Measurements from ENCODE around the gene PITRM1.

The PITRM1 gene

DNA sequence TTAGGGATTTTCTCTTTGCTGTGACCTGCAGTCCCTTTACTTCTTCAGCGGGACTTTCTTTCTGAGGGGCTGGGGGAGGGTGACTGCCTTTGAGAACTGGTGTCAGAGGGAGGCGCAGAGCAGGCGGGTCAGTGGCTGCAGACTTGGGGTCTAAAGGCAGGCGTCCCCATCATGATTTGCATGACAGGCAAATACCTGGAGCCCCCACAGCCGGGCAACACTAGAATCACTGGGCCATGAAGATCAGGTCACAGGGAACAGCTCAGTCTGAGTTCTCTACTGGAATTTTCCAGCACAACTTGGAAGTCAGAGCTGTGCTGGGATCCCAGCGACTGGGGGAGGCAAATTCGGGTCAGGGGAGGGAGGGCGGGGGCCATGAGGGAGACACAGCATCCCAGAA lies 29.2 kb upstream of the PITRM1 start:
- H3K27me3 Mint-ChIP-seq (ENCODE audit: low read depth, poor library complexity) = peaks cover 13% of the 10 kb centered on the region
- DNase-seq = peak; percentile 29
- no peaks in the 10 kb centered on the region for H3K36me3 Mint-ChIP-seq (ENCODE audit: low read depth)
- H3K27ac Mint-ChIP-seq = peak overlapping the region; percentile 60
- peak overlapping the region; percentile 5 for H3K4me3 Mint-ChIP-seq
- H3K9me3 Mint-ChIP-seq = no peaks in the 10 kb centered on the region
- peaks cover 77% of the 10 kb centered on the region for H3K4me1 Mint-ChIP-seq
- TF ChIP-seq, protein P1, sequence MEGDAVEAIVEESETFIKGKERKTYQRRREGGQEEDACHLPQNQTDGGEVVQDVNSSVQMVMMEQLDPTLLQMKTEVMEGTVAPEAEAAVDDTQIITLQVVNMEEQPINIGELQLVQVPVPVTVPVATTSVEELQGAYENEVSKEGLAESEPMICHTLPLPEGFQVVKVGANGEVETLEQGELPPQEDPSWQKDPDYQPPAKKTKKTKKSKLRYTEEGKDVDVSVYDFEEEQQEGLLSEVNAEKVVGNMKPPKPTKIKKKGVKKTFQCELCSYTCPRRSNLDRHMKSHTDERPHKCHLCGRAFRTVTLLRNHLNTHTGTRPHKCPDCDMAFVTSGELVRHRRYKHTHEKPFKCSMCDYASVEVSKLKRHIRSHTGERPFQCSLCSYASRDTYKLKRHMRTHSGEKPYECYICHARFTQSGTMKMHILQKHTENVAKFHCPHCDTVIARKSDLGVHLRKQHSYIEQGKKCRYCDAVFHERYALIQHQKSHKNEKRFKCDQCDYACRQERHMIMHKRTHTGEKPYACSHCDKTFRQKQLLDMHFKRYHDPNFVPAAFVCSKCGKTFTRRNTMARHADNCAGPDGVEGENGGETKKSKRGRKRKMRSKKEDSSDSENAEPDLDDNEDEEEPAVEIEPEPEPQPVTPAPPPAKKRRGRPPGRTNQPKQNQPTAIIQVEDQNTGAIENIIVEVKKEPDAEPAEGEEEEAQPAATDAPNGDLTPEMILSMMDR (IDR thresholded peaks at IDR 0.05) = no peak

DNA sequence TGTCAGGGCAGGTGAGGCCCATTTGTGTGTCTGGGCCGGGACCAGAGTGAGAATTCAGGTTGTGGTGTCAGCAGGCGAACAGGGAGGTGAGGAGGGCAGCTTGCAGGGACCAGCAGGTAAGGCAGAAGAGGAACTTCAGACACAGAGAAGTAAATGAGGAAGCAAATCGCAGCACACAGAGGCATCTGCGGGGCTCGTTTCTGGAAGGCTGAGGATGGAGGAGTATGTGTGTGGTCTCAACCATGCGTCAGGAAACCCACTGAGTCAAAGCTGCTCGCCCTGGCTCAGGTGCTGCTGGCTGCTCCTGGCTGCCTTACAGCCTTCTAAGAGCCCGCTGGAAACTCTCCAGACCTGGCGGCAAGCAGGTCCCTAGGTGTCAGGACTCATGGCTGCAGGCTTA lies 26.9 kb upstream of the PITRM1 start:
- H3K9me3 Mint-ChIP-seq = no peaks in the 10 kb centered on the region
- no peaks in the 10 kb centered on the region for H3K36me3 Mint-ChIP-seq (ENCODE audit: low read depth)
- peak overlapping the region; percentile 54 for H3K27ac Mint-ChIP-seq
- peaks cover 84% of the 10 kb centered on the region for H3K4me1 Mint-ChIP-seq
- DNase-seq = no peak
- H3K4me3 Mint-ChIP-seq = no peak overlapping the region
- TF ChIP-seq, protein P1 (IDR thresholded peaks at IDR 0.05) = no peak
- peaks cover 13% of the 10 kb centered on the region for H3K27me3 Mint-ChIP-seq (ENCODE audit: low read depth, poor library complexity)

DNA sequence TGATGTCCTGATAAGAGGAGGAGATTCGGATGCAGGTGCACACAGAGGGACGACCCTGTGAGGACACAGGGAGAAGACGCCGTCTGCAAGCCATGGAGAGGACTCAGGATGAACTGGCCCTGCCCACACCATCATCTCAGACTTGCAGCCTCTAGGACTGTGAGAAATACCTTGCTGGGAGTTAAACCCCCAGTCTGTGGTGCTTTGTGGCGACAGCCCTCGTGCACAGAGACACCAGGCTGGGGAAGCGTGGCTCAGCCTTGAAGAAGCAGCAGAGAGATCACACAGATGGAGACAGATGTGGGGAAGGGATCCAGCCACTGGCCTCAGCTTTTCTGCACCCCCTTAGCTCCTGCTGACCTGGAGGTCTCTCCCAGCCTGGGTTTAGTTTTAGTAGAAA lies 26.3 kb upstream of the PITRM1 start:
- H3K9me3 Mint-ChIP-seq = no peaks in the 10 kb centered on the region

DNA sequence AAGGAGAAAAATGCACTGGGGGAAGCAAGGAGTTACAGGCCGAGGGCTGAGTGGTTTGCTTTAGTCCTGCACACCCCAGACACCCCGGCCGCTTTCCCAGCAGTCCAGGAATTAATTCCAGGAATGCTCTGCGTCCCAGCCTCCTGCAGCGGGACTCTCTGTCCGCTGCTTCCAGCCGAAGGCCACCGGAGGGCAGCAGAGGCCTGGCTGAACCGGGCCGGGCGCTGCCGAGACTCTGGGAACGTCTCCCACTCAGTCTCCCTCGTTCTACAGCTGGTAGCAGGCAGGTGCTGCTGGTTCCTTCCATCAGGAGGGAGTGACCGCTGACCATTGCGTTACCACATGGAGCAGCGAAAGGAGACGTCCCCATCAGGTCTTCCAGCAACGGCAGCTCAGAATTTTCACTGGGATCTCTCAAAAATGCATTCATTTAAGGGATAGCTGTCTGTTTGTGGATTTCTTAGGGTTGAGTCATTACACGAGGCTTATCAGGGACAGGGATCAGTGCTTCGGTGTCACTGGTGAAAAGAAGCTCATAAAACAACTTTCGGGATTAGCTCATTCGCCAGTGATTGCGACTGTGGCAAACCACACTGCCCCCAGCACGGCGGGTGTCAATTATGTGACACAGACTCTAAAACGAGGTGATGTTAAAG lies 24.9 kb upstream of the PITRM1 start:
- Mint-ChIP-seq H3K9me3 (no peaks in the 10 kb centered on the region), H3K4me1 (peaks cover 83% of the 10 kb centered on the region), H3K36me3 (ENCODE audit: low read depth) (no peaks in the 10 kb centered on the region), H3K27me3 (ENCODE audit: low read depth, poor library complexity) (peaks cover 13% of the 10 kb centered on the region), H3K27ac (no peak overlapping the region), H3K4me3 (peak overlapping the region; percentile 46)
- TF ChIP-seq, protein P1 (IDR thresholded peaks at IDR 0.05) = peak; percentile 86
- peak; percentile 84 for DNase-seq

More for the DNA sequence above, 26.3 kb upstream of the PITRM1 start:
- Mint-ChIP-seq H3K27ac (no peak overlapping the region), H3K27me3 (ENCODE audit: low read depth, poor library complexity) (peaks cover 13% of the 10 kb centered on the region), H3K4me3 (no peak overlapping the region), H3K4me1 (peaks cover 87% of the 10 kb centered on the region), H3K36me3 (ENCODE audit: low read depth) (no peaks in the 10 kb centered on the region)
- DNase-seq = no peak
- TF ChIP-seq, protein P1 (IDR thresholded peaks at IDR 0.05) = no peak

DNA sequence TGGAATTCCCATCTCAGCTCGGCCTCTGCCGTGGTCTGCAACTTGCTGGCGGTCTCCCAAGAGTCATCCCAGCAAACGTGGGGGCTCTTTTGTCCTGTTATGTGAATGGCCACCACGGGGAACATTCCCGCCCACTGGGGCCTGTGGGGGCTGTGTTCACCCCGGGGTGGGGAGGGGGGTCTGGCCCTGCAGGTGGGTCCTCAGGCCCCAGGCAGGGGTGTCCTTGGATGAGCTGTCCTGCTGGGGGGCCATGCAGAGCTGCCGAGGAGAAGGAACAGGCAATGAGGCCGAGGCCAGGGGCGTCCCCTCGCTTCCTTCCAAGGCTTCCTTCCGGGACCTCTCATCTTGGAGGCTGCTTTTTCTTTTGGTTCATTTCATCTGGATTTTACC lies 24.4 kb upstream of the PITRM1 start:
- Mint-ChIP-seq H3K27me3 (ENCODE audit: low read depth, poor library complexity) (peaks cover 12% of the 10 kb centered on the region), H3K4me3 (no peak overlapping the region), H3K36me3 (ENCODE audit: low read depth) (no peaks in the 10 kb centered on the region), H3K4me1 (peaks cover 79% of the 10 kb centered on the region), H3K9me3 (no peaks in the 10 kb centered on the region), H3K27ac (no peak overlapping the region)
- TF ChIP-seq, protein P1 (IDR thresholded peaks at IDR 0.05) = no peak
- no peak for DNase-seq

DNA sequence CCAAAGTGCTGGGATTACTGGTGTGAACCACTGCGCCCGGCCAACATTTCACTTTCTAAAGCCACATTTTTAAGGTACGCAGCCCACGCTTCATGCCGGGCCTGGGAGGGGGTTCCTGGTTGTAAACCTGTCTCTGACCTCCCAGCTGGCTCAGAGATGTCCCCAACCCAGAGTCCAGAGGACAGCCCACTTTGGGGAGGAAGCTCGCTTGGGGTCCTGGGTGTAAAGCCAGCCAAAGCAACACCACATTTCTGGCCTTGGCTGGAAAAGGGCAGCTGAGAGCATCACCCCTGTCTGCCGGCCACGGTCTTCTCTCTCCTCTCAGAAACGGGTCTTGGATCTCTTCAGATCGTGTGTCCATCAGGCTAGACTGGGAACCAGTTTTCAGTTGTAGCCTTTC lies 23.9 kb upstream of the PITRM1 start:
- no peak overlapping the region for H3K27ac Mint-ChIP-seq
- H3K27me3 Mint-ChIP-seq (ENCODE audit: low read depth, poor library complexity) = peaks cover 10% of the 10 kb centered on the region
- TF ChIP-seq, protein P1 (IDR thresholded peaks at IDR 0.05) = no peak
- no peak for DNase-seq
- no peaks in the 10 kb centered on the region for H3K36me3 Mint-ChIP-seq (ENCODE audit: low read depth)
- no peak overlapping the region for H3K4me3 Mint-ChIP-seq
- H3K4me1 Mint-ChIP-seq = peaks cover 74% of the 10 kb centered on the region
- no peaks in the 10 kb centered on the region for H3K9me3 Mint-ChIP-seq

All from nephron progenitor cell (in vitro differentiated cells).